Cardiac septum (tissue), 1 donor: ENCODE data around the gene PCDHGA6. TPM values are rescaled to one million over a fixed set of nuclear protein-coding genes. Genes with fewer than 3 reads are reported as not detected.
"Not testable (repeated sequence)": the region's sequence is repeated elsewhere in the genome, so short reads cannot be mapped to it uniquely, and the experiment has no call there.

Source experiments
- DNase-seq: peaks from one replicate; pipeline ENCODE4 v3.0.0-alpha.2; 2020; ENCODE audit warnings: low spot score
- intact Hi-C: fragments of 100-400 bp; cut with DNase I; formaldehyde crosslinking; loops from one replicate; pipeline ENCODE4 v1.14.0; 2022
- total RNA-seq: library from RNA; stranded (reverse); fragmentation: NEBNext Ultra II Directional; extraction: Animal tissue kit (Norgen Biotek cat#: 25700); gene quantifications from one replicate; pipeline ENCODE4 v1.2.1, GENCODE V29; 2021
- donor health status: DM: no; HTN: no; CAD: no.

PCDHGA6 gene
- total RNA-seq, 1 donor from 2014 or later: 11.5 TPM

- DNase-seq, intact Hi-C loops: not testable (repeated sequence)
These were observed 14.0 kb downstream of the PCDHGA6 start, which contains the start of gene PCDHGB4 for GRCh38 chr5:141387557-141388311. Gene PCDHGB4, plus strand, starts transcription at chr5:141387698. Its CDS starts 187 bp downstream, at chr5:141387885.

GRCh38 chr5:141388661-141389060 lies 15.0 kb downstream of the PCDHGA6 start:
- intact Hi-C loops: no loop called here
- DNase-seq: no peak

- intact Hi-C loops: loop anchor here (2.0 kb wide), 1 partner anchor 19 kb away; the partner anchor contains the start of gene PCDHGB3
- DNase-seq: no peak
These were observed 15.7 kb downstream of the PCDHGA6 start for GRCh38 chr5:141389153-141390042.

GRCh38 chr5:141392429-141393198 lies 18.9 kb downstream of the PCDHGA6 start, which contains the start of gene PCDHGA8:
Gene PCDHGA8, plus strand, starts transcription at chr5:141392633. Its CDS starts 181 bp downstream, at chr5:141392814.
- no peak for DNase-seq
- intact Hi-C loops: no loop called here

GRCh38 chr5:141393267-141393666 lies 19.6 kb downstream of the PCDHGA6 start:
- intact Hi-C loops: no loop called here
- no peak for DNase-seq

- DNase-seq, intact Hi-C loops: not testable (repeated sequence)
These were observed 20.9 kb downstream of the PCDHGA6 start for GRCh38 chr5:141394401-141395187.

GRCh38 chr5:141397756-141398551 lies 24.3 kb downstream of the PCDHGA6 start, which contains the start of gene PCDHGB5:
Gene PCDHGB5, plus strand, starts transcription at chr5:141397947. Its CDS starts 181 bp downstream, at chr5:141398128.
- DNase-seq, intact Hi-C loops: not testable (repeated sequence)

GRCh38 chr5:141398608-141399007 lies 24.9 kb downstream of the PCDHGA6 start:
- peak; percentile 5 for DNase-seq
- intact Hi-C loops: no loop called here

- intact Hi-C loops: loop anchor here (5.0 kb wide), 1 partner anchor 42 kb away; the partner anchor contains the start of genes PCDHGA4 and PCDHGB2
- DNase-seq: peak; percentile 46
These were observed 26.0 kb downstream of the PCDHGA6 start for GRCh38 chr5:141399555-141400258.

- no peak for DNase-seq
- intact Hi-C loops: loop anchor here (5.0 kb wide), 1 partner anchor 45 kb away; the partner anchor contains the start of genes PCDHGA4 and PCDHGB2
These were observed 29.0 kb downstream of the PCDHGA6 start, which contains the start of gene PCDHGA9 for GRCh38 chr5:141402553-141403243. Gene PCDHGA9, plus strand, starts transcription at chr5:141402778. Its CDS starts 175 bp downstream, at chr5:141402953.

GRCh38 chr5:141403387-141403786 lies 29.7 kb downstream of the PCDHGA6 start:
- DNase-seq: no peak
- intact Hi-C loops: loop anchor here (5.0 kb wide), 1 partner anchor 46 kb away; the partner anchor contains the start of genes PCDHGA4 and PCDHGB2

- intact Hi-C loops: not testable (repeated sequence)
- DNase-seq: peak; percentile 71
These were observed 34.3 kb downstream of the PCDHGA6 start, which contains the start of gene PCDHGB6 for GRCh38 chr5:141407790-141408505. Gene PCDHGB6, plus strand, starts transcription at chr5:141408021. Its CDS starts 182 bp downstream, at chr5:141408203.

- DNase-seq: no peak
- intact Hi-C loops: no loop called here
These were observed 36.1 kb downstream of the PCDHGA6 start for GRCh38 chr5:141409598-141410306.

- intact Hi-C loops: no loop called here
- no peak for DNase-seq
These were observed 37.9 kb downstream of the PCDHGA6 start for GRCh38 chr5:141411575-141411974.
